ENCODE data around the gene FAM187B.
"Not testable (repeated sequence)": the region's sequence is repeated elsewhere in the genome, so short reads cannot be mapped to it uniquely, and the experiment has no call there.

FAM187B gene

DNA sequence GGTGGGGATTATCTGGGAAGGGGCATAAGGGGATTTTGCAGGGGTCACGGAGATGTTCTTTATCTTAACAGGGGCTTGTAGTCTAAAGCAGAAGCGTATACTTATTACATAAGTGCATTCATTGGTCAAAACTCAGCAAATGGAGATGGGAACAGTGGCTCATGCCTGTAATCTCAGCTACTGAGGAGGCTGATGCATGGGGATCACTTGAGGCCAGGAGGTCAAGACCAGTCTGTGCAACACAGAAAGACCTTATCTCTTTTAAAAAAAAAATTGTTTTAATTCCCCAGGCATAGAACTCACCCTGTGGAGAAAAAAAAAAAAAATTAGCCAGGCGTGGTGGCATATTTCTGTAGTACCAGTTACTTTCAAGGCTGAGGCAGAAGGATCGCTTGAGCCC lies 18.9 kb downstream of the FAM187B start:
- no peak for DNase-seq

DNA sequence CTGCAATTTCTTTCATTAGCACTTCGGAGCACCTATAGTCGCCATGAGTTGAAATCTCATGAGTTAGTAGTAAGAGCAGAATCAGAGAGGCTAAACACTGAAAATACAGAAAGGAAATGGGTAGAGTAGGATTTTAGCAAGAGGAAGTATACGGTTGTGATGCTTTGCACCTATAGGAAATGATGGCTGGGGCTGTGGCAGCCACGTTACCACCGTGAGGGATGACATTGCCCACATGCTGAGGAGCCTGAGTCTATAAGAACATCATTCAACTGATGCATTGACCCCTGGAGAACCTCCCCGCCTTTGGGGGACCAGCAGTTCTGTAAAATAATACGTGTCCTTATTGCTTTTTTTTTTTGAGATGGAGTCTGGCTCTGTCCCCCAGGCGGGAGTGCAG lies 20.4 kb downstream of the FAM187B start:
- DNase-seq = no peak

DNA sequence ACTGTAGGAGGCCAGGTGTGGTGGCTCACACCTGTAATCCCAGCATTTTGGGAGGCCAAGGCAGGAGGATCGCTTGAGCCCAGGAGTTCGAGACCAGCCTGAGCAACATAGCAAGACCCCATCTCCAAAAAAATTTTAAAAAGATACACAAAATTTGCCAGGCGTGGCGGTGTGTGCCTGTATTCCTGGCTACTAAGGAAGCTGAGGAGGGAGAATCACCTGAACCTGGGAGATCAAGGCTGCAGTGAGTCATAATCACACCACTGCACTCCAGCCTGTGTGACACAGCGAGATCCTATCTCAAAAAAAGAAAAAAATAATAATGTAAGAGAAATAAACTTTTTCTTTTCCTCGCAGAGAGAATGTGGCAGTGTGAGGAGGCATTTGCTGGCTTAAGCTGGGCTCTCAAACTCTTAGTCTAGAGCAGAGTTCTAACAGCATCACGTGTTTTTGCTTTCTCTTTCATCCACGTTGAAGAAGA lies 21.1 kb downstream of the FAM187B start:
- no peak for DNase-seq

DNA sequence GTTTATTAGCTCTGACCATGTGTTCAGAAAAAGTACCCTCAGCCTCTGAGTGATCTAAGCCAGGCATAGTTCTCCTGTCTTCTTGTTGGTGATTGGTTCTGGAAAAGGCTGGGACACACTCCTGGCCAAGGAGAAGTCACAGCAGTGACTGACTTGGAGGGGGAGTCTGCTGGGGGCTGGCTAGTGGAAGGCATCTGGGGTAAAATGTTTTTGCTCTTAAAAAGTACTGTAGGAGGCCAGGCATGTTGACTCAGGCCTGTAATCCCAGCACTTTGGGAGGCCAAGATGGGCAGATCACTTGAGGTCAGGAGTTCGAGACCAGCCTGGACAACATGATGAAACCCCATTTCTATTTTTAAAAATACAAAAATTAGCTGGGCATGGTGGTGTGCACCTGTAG lies 21.7 kb downstream of the FAM187B start:
- DNase-seq = no peak

DNA sequence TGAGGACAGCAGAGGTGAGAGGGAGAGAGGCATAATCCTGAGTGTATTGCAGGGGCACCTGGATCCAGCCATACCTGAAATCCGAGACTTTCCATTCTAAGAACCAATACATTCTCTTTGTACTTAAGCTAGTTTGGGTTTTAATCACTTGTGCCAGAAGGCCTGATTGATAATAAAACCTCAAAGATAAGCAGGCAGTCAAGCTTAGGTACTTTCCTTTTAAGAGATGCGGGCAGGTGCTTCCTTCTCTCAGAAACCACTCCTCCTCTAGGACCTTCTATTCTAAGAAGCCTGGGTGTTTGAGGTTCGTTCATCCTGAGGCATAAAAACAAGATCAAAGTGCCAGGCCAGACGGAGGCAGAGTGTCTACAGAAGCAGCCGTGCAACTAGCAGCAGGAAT lies 22.2 kb downstream of the FAM187B start:
- DNase-seq = no peak

DNA sequence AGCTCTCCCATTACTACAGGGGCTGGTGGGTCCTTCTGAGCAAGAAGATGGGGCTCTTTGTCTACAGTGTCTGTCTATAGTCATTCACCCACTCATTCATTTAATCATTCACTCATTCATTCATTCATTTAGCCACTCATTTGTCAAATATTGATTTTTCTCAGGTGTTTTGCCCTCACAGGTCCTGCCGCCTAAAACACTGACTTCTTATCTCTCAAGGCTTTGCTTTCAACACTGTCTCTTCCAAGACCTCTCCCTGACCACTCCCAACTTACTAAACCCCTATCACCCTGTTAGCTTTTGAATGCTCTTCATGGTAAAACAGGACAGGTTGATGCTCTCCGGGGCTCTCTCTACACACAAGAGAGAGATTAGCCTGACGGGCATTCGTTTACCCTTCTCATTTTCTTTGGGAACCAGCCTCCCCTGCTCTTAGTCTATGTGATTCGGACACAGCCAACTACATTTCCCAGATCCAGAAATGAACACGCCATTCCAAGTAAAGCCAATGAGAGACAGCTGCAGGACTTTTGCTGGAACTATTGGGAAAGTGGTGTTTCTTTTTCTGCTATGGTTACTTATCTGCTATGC lies 22.7 kb downstream of the FAM187B start:
- no peak for DNase-seq

DNA sequence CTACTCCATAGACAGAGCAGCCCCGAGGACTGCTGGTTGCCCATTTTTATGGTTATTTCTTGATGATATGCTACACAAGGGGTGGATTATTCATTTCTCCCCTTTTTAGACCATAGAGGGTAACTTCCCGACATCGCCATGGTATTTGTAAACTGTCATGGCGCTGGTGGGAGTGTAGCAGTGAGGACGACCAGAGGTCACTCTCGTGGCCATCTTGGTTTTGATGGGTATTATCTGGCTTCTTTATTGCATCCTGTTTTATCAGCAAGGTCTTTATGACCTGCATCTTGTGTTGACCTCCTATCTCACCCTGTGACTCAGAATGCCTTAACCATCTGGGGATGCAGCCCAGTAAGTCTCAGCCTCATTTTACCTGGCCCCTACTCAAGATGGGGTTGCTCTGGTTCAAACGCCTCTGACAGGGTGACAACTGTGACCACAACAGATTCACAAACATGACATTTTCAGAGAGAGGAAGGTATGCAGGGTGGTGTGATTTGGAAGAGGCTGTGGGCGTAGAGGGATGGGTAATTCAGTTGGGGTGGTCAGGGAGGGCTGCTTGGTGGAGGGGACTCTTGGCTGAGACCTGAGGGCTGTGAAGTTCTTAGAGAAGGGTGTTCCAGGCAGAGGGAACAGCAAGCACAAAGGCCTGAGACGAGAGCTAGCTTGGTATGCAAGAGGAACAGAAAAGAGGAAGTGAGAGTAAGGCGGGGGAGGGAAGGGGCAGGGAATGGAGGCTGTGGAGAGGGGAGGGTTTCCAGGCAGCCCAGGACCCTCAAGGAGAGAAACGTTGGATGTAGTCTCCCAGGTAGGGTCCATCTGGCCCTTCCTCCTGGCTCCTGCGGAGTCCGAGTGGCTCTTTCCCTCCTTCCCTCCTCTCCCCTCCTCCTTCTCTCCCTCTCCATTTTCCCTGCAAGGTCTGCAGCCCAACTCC lies 23.5 kb downstream of the FAM187B start:
- DNase-seq = no peak

DNA sequence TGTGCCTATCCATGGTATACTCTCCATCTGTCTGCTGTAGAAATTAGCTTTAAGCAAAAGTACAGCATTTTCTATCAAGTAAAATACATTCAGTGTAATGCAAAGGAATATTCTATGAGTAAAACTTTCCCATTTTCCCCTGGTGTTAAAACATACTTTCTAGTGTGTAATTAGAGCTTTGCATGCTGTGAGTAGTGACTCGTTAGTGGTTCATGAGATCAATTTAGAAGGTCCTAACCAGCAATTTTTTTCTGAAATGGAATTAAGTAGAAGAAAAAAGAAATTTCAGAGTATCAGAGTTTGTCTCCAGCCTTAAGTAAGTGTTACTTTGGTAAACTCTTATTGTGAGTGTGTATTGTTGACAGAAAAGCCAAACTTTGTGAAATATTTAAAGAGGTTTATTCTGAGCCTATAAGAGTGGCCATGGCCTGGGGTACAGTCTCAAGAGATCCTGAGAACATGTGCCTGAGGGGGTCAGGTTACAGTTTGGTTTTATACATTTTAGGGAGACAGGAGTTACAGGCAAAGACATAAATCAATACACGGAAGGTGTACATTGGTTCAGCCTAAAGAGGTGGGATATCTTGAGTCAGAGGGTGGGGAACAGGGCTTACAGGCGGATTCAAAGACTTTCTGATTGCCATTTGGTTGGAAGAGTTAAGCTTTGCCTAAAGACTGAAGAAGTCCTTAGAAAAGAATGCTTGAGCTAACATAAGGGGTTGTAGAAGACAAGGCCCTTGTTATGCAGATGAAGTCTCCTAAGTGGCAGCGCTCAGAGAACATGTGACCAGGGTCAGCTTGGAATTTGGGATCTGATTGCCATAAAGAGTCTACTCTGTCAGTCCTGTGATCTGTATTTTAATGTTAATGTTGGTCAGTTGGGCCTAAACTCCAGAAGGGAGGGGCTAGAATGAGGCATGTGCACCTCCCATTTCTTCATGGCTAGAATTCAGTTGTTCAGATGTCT lies 25.5 kb downstream of the FAM187B start:
- DNase-seq = no peak

DNA sequence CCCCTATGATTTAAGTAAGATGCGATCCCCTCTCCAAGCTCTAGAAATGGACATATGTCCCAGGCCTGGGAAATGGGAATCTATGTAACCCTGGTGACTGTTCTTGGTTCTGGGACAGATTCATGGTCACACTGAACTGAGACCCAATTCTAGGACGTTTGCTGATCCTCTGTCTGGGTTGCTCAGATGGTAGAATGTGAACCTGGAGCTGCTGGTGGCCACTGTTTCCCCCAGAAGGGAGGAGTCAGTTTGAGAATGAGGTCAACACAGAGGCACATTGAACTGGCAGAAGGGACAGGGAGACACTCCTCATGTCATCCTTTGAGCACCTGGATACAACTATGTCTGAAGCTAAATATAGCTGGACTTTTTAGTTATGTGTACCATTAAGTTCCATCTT lies 29.1 kb downstream of the FAM187B start:
- DNase-seq = no peak

DNA sequence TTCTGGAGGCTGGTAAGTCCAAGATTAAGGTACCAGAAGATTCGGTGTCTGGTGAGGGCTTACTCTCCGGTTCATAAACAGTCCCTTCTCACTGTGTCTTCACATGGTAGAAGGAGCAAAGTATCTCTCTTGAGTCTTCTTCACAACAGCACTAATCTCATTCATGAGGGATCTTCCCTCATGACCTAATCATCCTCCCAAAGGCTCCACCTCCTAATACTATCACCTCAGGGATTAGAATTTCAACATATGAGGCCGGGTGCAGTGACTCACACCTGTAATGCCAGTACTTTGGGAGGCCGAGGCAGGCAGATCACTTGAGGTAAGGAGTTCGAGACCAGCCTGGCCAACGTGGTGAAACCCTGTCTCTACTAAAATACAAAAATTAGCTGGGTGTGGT lies 31.7 kb downstream of the FAM187B start:
- not testable (repeated sequence) for DNase-seq

DNA sequence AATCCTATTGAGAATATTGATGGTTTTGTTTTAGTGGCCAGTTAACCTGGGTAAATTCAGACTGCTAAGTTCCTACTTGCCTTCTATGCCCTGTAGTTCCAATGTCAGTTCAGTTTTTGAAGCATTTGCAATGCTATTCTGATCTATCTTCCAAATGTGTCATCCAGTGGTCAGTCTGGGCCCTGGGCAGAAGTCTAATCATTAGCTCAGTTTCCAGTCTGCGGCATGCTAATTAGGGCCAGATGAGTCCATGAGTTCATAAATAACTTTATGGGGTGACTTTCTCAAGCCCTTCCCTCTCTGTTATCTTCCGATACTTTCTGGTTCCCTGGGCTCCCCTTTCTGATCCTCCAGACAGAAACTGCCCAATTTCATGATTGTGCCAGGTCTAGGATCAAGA lies 32.7 kb downstream of the FAM187B start:
- no peak for DNase-seq

DNA sequence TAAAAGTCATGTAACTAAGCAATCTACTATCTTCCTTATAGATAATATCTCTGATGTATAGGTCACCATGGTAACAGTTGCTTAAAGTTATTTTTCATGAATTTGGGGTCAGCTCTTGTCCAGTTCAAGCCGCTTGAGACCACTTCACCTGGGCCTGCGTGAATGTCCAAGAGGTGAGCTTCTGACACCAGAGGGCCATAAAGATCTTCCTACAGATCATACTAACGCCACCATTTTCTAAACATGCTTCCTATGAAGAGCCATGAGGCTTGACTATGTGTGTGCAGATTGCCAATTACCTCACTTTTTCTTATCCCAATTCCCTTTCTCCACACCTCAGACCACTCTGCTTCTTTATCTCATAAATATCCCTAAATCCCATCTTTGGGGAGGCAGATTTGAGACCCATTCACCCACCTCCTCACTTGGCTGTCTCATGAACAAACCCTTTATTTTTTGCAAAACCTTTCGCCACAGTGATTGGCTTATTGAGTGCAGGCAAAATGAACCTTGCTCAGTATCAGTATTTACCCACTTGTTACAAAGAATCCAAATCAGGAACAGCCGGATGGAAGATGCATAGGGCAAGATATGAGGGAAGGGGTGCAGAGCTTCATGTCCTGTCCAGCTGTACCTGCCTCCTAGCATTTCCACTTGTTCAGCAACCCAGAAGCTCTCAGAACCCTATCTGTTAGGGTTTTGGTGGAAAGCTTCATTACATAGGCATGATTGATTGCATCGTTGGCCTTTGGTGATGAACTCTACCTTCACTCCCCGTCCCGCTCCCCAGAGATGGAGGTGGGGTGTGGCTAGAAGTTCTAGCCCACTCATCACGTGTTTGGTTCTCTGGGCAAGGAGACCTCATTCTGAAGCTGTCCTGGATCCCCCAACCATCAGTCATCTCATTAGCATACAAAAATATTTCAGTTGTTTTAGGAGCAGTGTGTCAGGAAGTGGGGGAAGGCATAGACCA lies 34.2 kb downstream of the FAM187B start:
- DNase-seq = no peak

DNA sequence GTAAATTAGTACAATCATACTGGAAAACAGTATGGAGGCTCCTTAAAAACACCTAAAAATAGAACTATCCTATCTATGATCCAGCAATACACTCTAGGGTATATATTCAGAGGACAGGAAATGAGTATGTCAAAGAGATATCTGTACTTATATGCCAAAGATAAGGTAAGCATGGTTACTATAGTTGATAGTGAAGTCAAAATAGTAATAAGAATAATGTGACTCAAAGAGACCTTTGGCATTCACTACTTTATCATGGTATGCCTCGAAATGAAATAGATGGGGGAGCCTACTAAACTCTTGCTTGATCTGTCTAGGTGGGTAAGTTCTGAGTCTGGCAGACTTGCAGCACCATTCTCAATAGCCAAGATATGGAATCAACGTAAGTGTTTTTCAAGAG lies 43.7 kb downstream of the FAM187B start:
- DNase-seq = no peak

DNA sequence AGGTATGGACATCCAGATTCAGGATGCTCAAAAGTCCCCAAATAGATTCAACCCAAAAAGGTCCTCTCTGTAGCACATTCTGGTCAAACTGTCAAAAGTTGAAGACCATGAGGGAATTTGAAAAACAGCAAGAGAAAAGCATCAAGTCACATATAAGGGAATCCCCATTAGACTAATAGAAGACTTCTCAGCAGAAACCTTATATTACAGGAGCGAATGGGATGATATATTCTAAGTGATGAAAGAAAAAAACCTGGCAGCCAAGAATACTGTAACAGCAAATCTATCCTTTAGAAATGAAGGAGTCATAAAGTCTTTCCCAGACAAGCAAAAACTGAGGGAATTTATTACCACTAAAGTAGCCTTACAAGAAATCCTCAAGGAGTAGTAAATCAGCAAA lies 44.3 kb downstream of the FAM187B start:
- DNase-seq = no peak

DNA sequence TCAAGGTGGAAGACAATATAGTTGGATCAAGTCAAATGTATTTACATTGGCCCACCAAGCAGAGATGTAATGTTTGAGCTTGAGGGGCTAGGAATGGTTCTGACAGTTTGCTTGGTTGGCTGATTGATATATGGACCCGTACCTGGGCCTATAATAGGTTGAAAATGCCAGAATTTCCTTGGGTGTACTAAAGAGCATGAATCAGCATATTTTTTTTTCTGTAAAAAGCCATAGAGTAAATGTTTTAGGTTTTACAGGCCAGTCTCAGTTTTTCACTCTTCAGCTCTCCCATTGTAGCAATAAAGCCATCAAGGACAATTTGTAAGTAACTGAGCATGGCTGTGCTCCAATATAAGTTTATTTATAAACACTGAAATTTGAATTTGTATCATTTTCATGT lies 47.2 kb downstream of the FAM187B start:
- no peak for DNase-seq

DNA sequence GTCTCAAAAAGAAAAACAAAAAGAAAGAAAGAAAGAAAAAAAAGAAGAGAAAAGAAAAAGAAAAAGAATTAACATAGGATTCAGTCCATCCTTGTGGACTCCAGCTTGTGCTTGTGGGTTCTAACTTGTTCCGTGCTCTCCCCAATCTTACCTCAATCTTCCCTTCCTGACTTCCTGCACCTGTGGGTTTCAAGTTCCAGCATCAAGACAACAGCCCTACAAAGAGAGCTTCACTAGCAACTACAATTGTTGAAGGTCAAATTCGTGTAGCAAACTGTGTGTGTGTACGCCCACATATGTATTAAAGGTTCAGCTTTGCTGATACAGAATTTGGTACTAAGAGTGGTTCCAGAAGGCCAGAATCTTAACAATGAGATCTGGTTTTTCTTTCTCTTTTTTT lies 48.7 kb downstream of the FAM187B start:
- no peak for DNase-seq

DNA sequence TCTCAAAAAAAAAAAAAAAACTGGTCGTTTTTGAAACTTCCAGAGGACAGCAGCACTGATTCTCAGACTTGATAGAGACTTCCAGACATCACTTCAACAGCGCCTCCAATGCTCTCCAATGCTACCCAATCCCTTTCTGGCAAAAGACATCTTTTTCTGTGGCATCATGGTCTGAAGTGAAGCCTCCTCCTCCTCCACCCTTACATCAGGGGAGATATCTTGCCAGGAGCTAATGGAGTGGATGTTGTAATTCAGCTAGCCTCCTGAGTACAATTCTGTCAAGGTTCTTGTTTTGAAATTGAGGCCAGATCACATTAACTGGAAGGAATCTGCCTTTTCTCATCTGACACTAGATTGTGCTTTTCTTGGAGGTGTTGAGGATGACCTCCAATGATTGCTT lies 49.8 kb downstream of the FAM187B start:
- DNase-seq = no peak

DNA sequence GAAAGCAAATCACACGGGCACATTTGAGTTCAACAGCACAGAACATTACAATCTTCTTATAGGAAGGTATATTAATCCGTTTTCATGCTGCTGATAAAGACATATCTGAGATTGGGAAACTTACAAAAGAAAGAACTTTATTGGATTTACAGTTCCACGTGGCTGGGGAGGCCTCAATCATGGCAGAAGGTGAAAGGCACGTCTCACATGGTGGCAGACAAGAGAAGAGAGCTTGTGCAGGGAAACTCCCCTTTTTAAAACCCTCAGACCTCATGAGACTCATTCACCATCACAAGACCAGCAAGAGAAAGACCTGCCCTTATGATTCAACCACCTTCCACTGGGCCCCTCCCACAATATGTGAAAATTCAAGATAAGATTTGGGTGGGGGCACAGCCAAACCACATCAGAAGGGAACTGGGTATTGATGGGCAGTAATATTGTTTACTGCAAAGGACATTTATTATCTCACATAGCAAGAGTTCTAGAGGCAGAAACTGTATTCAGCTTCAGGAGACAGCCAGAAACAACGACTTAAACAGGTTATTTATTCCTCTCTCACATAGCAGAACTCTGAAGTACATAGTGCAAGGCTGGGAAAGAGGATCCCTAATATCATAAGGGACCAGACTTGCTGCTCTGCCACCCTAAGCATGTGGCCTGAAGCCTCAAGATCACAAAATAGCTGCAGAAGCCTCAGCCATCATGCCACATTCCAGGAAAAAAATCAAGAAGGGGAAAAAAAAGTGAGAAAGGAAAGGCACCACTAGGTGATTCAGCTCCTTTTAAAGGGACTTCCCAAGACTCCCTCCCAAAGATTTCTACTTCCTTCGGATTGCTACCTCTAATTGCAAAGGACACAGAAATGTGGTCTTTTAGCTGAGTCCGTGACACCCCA lies 50.9 kb downstream of the FAM187B start:
- DNase-seq = no peak

DNA sequence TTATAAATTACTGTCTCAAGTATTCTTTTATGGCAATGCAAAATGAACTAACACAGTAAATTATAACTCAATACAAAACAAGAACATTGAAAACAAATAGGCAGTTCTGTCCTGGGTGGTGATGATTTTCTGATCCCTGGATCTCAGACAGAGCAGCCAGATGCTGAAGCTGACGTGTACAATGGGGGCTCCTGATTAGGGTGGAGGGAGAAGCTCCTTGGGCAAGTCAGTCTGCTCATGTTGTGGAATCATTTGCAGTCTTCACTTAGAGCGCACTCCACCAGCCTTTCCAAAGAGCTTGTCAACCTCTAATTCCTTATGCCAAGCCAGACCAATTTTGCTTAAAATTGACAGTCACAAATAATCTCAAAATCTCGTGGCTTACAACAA lies 52.4 kb downstream of the FAM187B start:
- no peak for DNase-seq
